ENCODE data around the gene MYO1D.

MYO1D gene

GRCh38 chr17:32865141-32865540 is 11.8 kb downstream of the MYO1D start:
- H3K4me3 ChIP-seq (ENCODE audit: low read depth, low read length): no peak overlapping the region
- DNase-seq (ENCODE audit: low read depth): no peak

- H3K4me3 ChIP-seq (ENCODE audit: low read depth, low read length): no peak overlapping the region
- no peak for DNase-seq (ENCODE audit: low read depth)
Measured at GRCh38 chr17:32863559-32863958, 13.4 kb downstream of the MYO1D start.

GRCh38 chr17:32862940-32863339 is 14.0 kb downstream of the MYO1D start:
- H3K4me3 ChIP-seq (ENCODE audit: low read depth, low read length): no peak overlapping the region
- no peak for DNase-seq (ENCODE audit: low read depth)

GRCh38 chr17:32861981-32862380 is 14.9 kb downstream of the MYO1D start:
- no peak for DNase-seq (ENCODE audit: low read depth)
- H3K4me3 ChIP-seq (ENCODE audit: low read depth, low read length): no peak overlapping the region

GRCh38 chr17:32859857-32860525 is 16.9 kb downstream of the MYO1D start:
- no peak for DNase-seq (ENCODE audit: low read depth)
- no peak overlapping the region for H3K4me3 ChIP-seq (ENCODE audit: low read depth, low read length)

- DNase-seq (ENCODE audit: low read depth): no peak
- no peak overlapping the region for H3K4me3 ChIP-seq (ENCODE audit: low read depth, low read length)
Measured at GRCh38 chr17:32855620-32856019, 21.3 kb downstream of the MYO1D start.

- no peak overlapping the region for H3K4me3 ChIP-seq (ENCODE audit: low read depth, low read length)
- DNase-seq (ENCODE audit: low read depth): no peak
Measured at GRCh38 chr17:32854832-32855389, 22.0 kb downstream of the MYO1D start.

GRCh38 chr17:32854207-32854606 is 22.7 kb downstream of the MYO1D start:
- DNase-seq (ENCODE audit: low read depth): no peak
- no peak overlapping the region for H3K4me3 ChIP-seq (ENCODE audit: low read depth, low read length)

- H3K4me3 ChIP-seq (ENCODE audit: low read depth, low read length): no peak overlapping the region
- DNase-seq (ENCODE audit: low read depth): no peak
Measured at GRCh38 chr17:32852811-32853210, 24.1 kb downstream of the MYO1D start.

- no peak overlapping the region for H3K4me3 ChIP-seq (ENCODE audit: low read depth, low read length)
- DNase-seq (ENCODE audit: low read depth): no peak
Measured at GRCh38 chr17:32849879-32850278, 27.0 kb downstream of the MYO1D start.

GRCh38 chr17:32847977-32848376 is 28.9 kb downstream of the MYO1D start:
- no peak overlapping the region for H3K4me3 ChIP-seq (ENCODE audit: low read depth, low read length)
- DNase-seq (ENCODE audit: low read depth): no peak

GRCh38 chr17:32846143-32846542 is 30.8 kb downstream of the MYO1D start:
- H3K4me3 ChIP-seq (ENCODE audit: low read depth, low read length): no peak overlapping the region
- no peak for DNase-seq (ENCODE audit: low read depth)

- no peak for DNase-seq (ENCODE audit: low read depth)
- H3K4me3 ChIP-seq (ENCODE audit: low read depth, low read length): no peak overlapping the region
Measured at GRCh38 chr17:32840241-32840640, 36.7 kb downstream of the MYO1D start.

GRCh38 chr17:32836527-32836926 is 40.4 kb downstream of the MYO1D start:
- no peak overlapping the region for H3K4me3 ChIP-seq (ENCODE audit: low read depth, low read length)
- DNase-seq (ENCODE audit: low read depth): no peak

- no peak overlapping the region for H3K4me3 ChIP-seq (ENCODE audit: low read depth, low read length)
- DNase-seq (ENCODE audit: low read depth): no peak
Measured at GRCh38 chr17:32835291-32835761, 41.6 kb downstream of the MYO1D start.

- no peak for DNase-seq (ENCODE audit: low read depth)
Measured at GRCh38 chr17:32834104-32834503, 42.8 kb downstream of the MYO1D start.

GRCh38 chr17:32833526-32833925 is 43.4 kb downstream of the MYO1D start:
- H3K4me3 ChIP-seq (ENCODE audit: low read depth, low read length): no peak overlapping the region

More at GRCh38 chr17:32834104-32834503, 42.8 kb downstream of the MYO1D start:
- no peak overlapping the region for H3K4me3 ChIP-seq (ENCODE audit: low read depth, low read length)

GRCh38 chr17:32833076-32833475 is 43.8 kb downstream of the MYO1D start:
- H3K4me3 ChIP-seq (ENCODE audit: low read depth, low read length): no peak overlapping the region
- no peak for DNase-seq (ENCODE audit: low read depth)

More at GRCh38 chr17:32833526-32833925, 43.4 kb downstream of the MYO1D start:
- DNase-seq (ENCODE audit: low read depth): no peak

GRCh38 chr17:32831627-32832243 is 45.2 kb downstream of the MYO1D start:
- DNase-seq (ENCODE audit: low read depth): no peak
- H3K4me3 ChIP-seq (ENCODE audit: low read depth, low read length): no peak overlapping the region

GRCh38 chr17:32831223-32831622 is 45.7 kb downstream of the MYO1D start:
- no peak overlapping the region for H3K4me3 ChIP-seq (ENCODE audit: low read depth, low read length)
- DNase-seq (ENCODE audit: low read depth): no peak

- no peak for DNase-seq (ENCODE audit: low read depth)
- H3K4me3 ChIP-seq (ENCODE audit: low read depth, low read length): no peak overlapping the region
Measured at GRCh38 chr17:32828822-32829221, 48.1 kb downstream of the MYO1D start.

Measured in skeletal muscle cell (primary cell).